ENCODE measurements around the gene CR1. TPM values are rescaled to one million over a fixed set of nuclear protein-coding genes. Genes with fewer than 3 reads are reported as not detected.

CR1 gene
- total RNA-seq (2012; rRNA removed) (not detected in 2 replicates), polyA plus RNA-seq (2012; rRNA removed) (not detected in 2 replicates), Bru-seq, nascent RNA (not detected), BruChase-seq, experiment 1, labeled RNA remaining after a 6-hour chase (not detected), BruChase-seq, experiment 2, labeled RNA remaining after a 2-hour chase (not detected)
- polyA plus RNA-seq (2012; cell fraction: cytosol; rRNA removed) = not detected in 2 replicates
- polyA plus RNA-seq (2012; cell fraction: nucleus; rRNA removed; ENCODE audit: low replicate concordance) = not detected in 2 replicates
- long read RNA-seq = 0 reads

DNA sequence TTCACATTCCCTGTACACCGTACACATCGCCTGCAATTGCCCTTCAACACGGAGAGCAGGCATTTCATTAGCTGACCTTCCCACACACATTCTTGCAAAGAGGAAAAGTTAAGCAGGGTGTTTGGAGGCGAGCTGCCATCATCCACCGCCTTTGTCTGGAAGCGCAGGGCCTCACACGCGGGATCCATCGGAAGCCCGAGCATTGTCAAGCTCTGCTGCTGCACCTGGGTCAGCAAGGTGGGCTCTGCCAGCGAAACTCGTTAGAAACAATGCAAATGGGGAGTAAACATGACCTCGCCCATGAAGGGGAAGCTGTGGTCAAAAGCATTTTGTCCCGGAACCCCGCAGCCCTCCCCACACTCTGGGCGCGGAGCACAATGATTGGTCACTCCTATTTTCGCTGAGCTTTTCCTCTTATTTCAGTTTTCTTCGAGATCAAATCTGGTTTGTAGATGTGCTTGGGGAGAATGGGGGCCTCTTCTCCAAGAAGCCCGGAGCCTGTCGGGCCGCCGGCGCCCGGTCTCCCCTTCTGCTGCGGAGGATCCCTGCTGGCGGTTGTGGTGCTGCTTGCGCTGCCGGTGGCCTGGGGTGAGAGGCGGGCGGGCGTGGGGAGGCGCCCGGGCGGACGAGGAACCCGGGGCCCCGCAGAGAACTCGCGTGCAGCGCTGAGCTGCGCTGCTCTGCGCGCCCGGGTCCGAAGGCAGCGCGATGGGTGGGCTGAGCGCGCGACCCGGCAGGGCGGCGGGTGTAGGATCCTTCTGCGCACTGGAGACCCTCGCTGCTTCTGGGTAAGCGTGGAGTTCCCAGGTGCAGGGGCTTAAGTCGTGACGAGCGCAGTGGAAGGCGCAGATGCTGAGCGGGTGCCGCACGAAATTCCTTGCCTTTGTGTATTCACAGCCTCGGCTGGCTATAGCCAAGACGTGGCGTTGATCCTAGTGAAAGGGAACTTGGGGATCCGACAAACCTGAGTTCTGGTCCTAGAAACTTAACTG lies at the start of gene CR1:
CR1 (plus strand) TSS at position 357 of the 992 bp plus-strand sequence; CDS start at position 468, 111 bp downstream.
- peak; percentile 51 for ATAC-seq (ENCODE audit: low read depth)
- H4K20me1 ChIP-seq (ENCODE audit: insufficient read depth, low read length) = no peaks in the 10 kb centered on the region
- H2AK9ac ChIP-seq (replicated peaks; ENCODE audit: low read depth, low read length, poor library complexity) = no peak within 1 kb of the TSS
- no peak within 1 kb of the TSS for H3K9ac ChIP-seq (ENCODE audit: low read depth, low read length)
- no peak within 1 kb of the TSS for H2BK15ac ChIP-seq (ENCODE audit: low read depth, low read length)
- no peak within 1 kb of the TSS for H2BK20ac ChIP-seq (ENCODE audit: low read depth, low read length)
- no peaks in the 10 kb centered on the region for H3K36me3 ChIP-seq (ENCODE audit: control insufficient read depth, insufficient read depth, low read length)
- no peak within 1 kb of the TSS for H4K91ac ChIP-seq (ENCODE audit: insufficient read depth, low read depth, low read length)
- H3K4ac ChIP-seq (ENCODE audit: low read depth, low read length) = no peak within 1 kb of the TSS
- H2BK120ac ChIP-seq (ENCODE audit: low read depth, low read length) = no peak within 1 kb of the TSS
- H3K4me2 ChIP-seq (ENCODE audit: low read depth, low read length) = no peak within 1 kb of the TSS; the same call in 1 of the 2 replicates
- TF ChIP-seq MAZ (IDR thresholded peaks at IDR 0.05; ENCODE audit: borderline replicate concordance, low read depth, low read length) = no peak
- no peak for TF ChIP-seq BHLHE40 (IDR thresholded peaks at IDR 0.05; ENCODE audit: low read depth, low read length)
- TF ChIP-seq RCOR1 (IDR thresholded peaks at IDR 0.05; ENCODE audit: insufficient replicate concordance, low read length) = no peak
- TF ChIP-seq NFE2L2 (IDR thresholded peaks at IDR 0.05; ENCODE audit: low read depth, low read length) = no peak
- TF ChIP-seq RAD21 (IDR thresholded peaks at IDR 0.05; ENCODE audit: low read length) = no peak
- no peak for TF ChIP-seq MXI1 (IDR thresholded peaks at IDR 0.05; ENCODE audit: borderline replicate concordance, low read depth, low read length)
- no peak for TF ChIP-seq CHD1 (IDR thresholded peaks at IDR 0.05; ENCODE audit: low read depth, low read length)
- H3K9me1 ChIP-seq (ENCODE audit: insufficient read depth, low read length) = 0 out of 2 replicates have a peak, but pooled peaks cover 3% of the 10 kb centered on the region
- WGBS, 2 experiments (ENCODE audit: extremely low coverage in 2 of 2, insufficient read length in 1 of 2) = 7% methylated on average over 14 of the region's 68 CpGs; no CpG with 5 or more reads in 1 of the 2 experiments
- no peak within 1 kb of the TSS for H3K23ac ChIP-seq (ENCODE audit: low read depth, low read length)
- H3K18ac ChIP-seq (ENCODE audit: low read depth, low read length) = no peak within 1 kb of the TSS
- ChIA-PET POLR2A (ENCODE audit: unreplicated experiment) (no interaction called here), CTCF (no interaction called here)
- H3K4me1 ChIP-seq (ENCODE audit: control insufficient read depth, insufficient read depth, low read length) = no peaks in the 10 kb centered on the region
- no peaks in the 10 kb centered on the region for H3K79me1 ChIP-seq (ENCODE audit: low read depth in 1 of 2, low read length in 2 of 2)
- H3K27ac ChIP-seq (ENCODE audit: insufficient read depth, low read length) = no peak within 1 kb of the TSS
- H2AFZ ChIP-seq (replicated peaks; ENCODE audit: low read length, poor library complexity) = peak within 1 kb of the TSS; percentile 70
- in situ Hi-C loops (cut with MboI; ENCODE audit: low sequenced_read_pairs) = no loop called here
- peaks cover 21% of the 10 kb centered on the region for H3K27me3 ChIP-seq (ENCODE audit: control insufficient read depth, insufficient read depth, low read length)
- no peak within 1 kb of the TSS for H3K56ac ChIP-seq (ENCODE audit: extremely low read depth, insufficient read depth, low read length)
- peak within 1 kb of the TSS; percentile 7; the same call in 1 of the 2 replicates for H3K4me3 ChIP-seq (ENCODE audit: insufficient read depth, low read depth, low read length)
- no peak within 1 kb of the TSS for H2AK5ac ChIP-seq (ENCODE audit: low read depth, low read length)
- intact Hi-C loops (cut with micrococcal nuclease) = no loop called here
- dilution Hi-C loops (cut with HindIII; ENCODE audit: low sequenced_read_pairs, unreplicated experiment) = no loop called here
- no peak within 1 kb of the TSS for H4K5ac ChIP-seq (ENCODE audit: low read depth, low read length)
- no TSS peak for BruUV-seq (replicated peaks)
- DNase-seq = no peak
- H3K9me3 ChIP-seq (ENCODE audit: control insufficient read depth, insufficient read depth, low read length) = no peaks in the 10 kb centered on the region
- H4K8ac ChIP-seq (ENCODE audit: low read depth in 2 of 2, low read length in 2 of 2) = no peak within 1 kb of the TSS
- no peak within 1 kb of the TSS for H3K14ac ChIP-seq (replicated peaks; ENCODE audit: low read depth, low read length)
- no peak within 1 kb of the TSS for H2BK5ac ChIP-seq (ENCODE audit: low read depth, low read length, poor library complexity, severe bottlenecking)

Measured in IMR-90 (cell line).